Naive thymus-derived CD8-positive, alpha-beta T cell (primary cell): ENCODE data around the gene C1R. TPM values are rescaled to one million over a fixed set of nuclear protein-coding genes. Genes with fewer than 3 reads are reported as not detected.
"Not testable (repeated sequence)": the region's sequence is repeated elsewhere in the genome, so short reads cannot be mapped to it uniquely, and the experiment has no call there.

Experiments used
- ATAC-seq, 2 donors: fragments of 150-1000 bp; cut with Tn5 transposase in 1 of 2; sonication (Bioruptor Pico), chemical (Tn5 transposase) in 1 of 2; 1 replicate in 1 of 2; 2 replicates in 1 of 2; pipeline ENCODE4 v1.10.0; 2021; ENCODE audit warnings: mild to moderate bottlenecking in 2 of 2, moderate library complexity in 2 of 2
- POLR2A ChIA-PET: fragments of 350-600 bp; sonication (Branson Sonifier 250); formaldehyde crosslinking; loops from one replicate; lab custom pipeline; 2021; ENCODE audit warnings: antibody characterized with exemption; lab: Charles Lee
- DNase-seq, 10 donors: peaks; one replicate each; pipeline versions ENCODE4 v3.0.0 to v3.0.0-alpha.2; 2020 to 2022
- H3K27ac Mint-ChIP-seq, 10 donors: one replicate each; pipeline ENCODE4 v1.8.0; 2020 to 2022; ENCODE audit warnings: mild to moderate bottlenecking in 10 of 10, mixed read lengths in 10 of 10, moderate library complexity in 4 of 10, inconsistent platforms in 1 of 10
- H3K27me3 Mint-ChIP-seq, 5 donors: one replicate each; pipeline ENCODE4 v1.8.0; 2021 to 2022; ENCODE audit warnings: mixed read lengths in 5 of 5
- H3K36me3 Mint-ChIP-seq, 3 donors: one replicate each; pipeline ENCODE4 v1.8.0; 2020 to 2022; ENCODE audit warnings: mixed read lengths in 3 of 3, mild to moderate bottlenecking in 2 of 3, inconsistent platforms in 1 of 3
- H3K4me1 Mint-ChIP-seq, 4 donors: one replicate each; pipeline ENCODE4 v1.8.0; 2021 to 2022; ENCODE audit warnings: mixed read lengths in 4 of 4
- H3K4me3 Mint-ChIP-seq, 10 donors: one replicate each; pipeline ENCODE4 v1.8.0; 2020 to 2022; ENCODE audit warnings: mild to moderate bottlenecking in 10 of 10, mixed read lengths in 10 of 10, moderate library complexity in 6 of 10, inconsistent platforms in 1 of 10
- H3K9me3 Mint-ChIP-seq, 9 donors: one replicate each; pipeline ENCODE4 v1.8.0; 2020 to 2022; ENCODE audit warnings: mixed read lengths in 9 of 9, mild to moderate bottlenecking in 3 of 9, inconsistent platforms in 1 of 9, moderate library complexity in 1 of 9
- polyA plus RNA-seq, 3 donors: library from polyadenylated mRNA; unstranded; fragments of 300-500 nt; fragmentation: Illumina TruSeq; gene quantifications; one replicate each; pipeline ENCODE4 v1.2.3, GENCODE V29; 2021
- total RNA-seq, 8 experiments: library from RNA in 2 of 8; stranded (reverse) in 2 of 8; gene quantifications; one replicate each; pipeline ENCODE4 v1.2.3 and lab custom pipeline; 2021 to 2026

C1R gene
- total and polyA plus RNA-seq, 5 experiments from 2014 or later, result 1.4 to 3.2 (median 1.5) TPM

- DNase-seq, H3K36me3 Mint-ChIP-seq, H3K4me1 Mint-ChIP-seq, ATAC-seq, H3K4me3 Mint-ChIP-seq, H3K9me3 Mint-ChIP-seq, POLR2A ChIA-PET, H3K27ac Mint-ChIP-seq, H3K27me3 Mint-ChIP-seq: not testable (repeated sequence)
These were observed 54.8 kb downstream of the C1R start for GRCh38 chr12:7037411-7037810.

GRCh38 chr12:7035463-7035862 lies 56.8 kb downstream of the C1R start:
- Mint-ChIP-seq H3K9me3 (no peaks in the 10 kb centered on the region), H3K27ac (no peak overlapping the region), H3K27me3 (peaks cover 0 to 3% (median 0%) of the 10 kb centered on the region in 5 donors), H3K36me3 (no peaks in the 10 kb centered on the region), H3K4me3 (no peak overlapping the region), H3K4me1 (peaks cover 0 to 2% (median 0%) of the 10 kb centered on the region in 4 donors)
- no peak for DNase-seq
- POLR2A ChIA-PET, result no interaction called here
- ATAC-seq, result no peak

- H3K4me3 Mint-ChIP-seq, result no peak overlapping the region
- ATAC-seq, result no peak
- POLR2A ChIA-PET, result no interaction called here
- H3K27ac Mint-ChIP-seq, result no peak overlapping the region
- peaks cover 0 to 2% (median 0%) of the 10 kb centered on the region in 4 donors for H3K4me1 Mint-ChIP-seq
- no peaks in the 10 kb centered on the region for H3K36me3 Mint-ChIP-seq
- no peaks in the 10 kb centered on the region for H3K9me3 Mint-ChIP-seq
- peaks cover 0 to 3% (median 0%) of the 10 kb centered on the region in 5 donors for H3K27me3 Mint-ChIP-seq
- no peak for DNase-seq
These were observed 57.8 kb downstream of the C1R start for GRCh38 chr12:7034464-7034863.

- DNase-seq (no peak), ATAC-seq (no peak)
- H3K27me3 Mint-ChIP-seq, result peaks cover 0 to 3% (median 0%) of the 10 kb centered on the region in 5 donors
- H3K27ac Mint-ChIP-seq, result no peak overlapping the region
- H3K4me3 Mint-ChIP-seq, result no peak overlapping the region
- no peaks in the 10 kb centered on the region for H3K36me3 Mint-ChIP-seq
- POLR2A ChIA-PET, result no interaction called here
- no peaks in the 10 kb centered on the region for H3K9me3 Mint-ChIP-seq
- H3K4me1 Mint-ChIP-seq, result peaks cover 0 to 2% (median 0%) of the 10 kb centered on the region in 4 donors
These were observed 59.3 kb downstream of the C1R start for GRCh38 chr12:7032990-7033389.

- Mint-ChIP-seq H3K4me3 (no peak overlapping the region), H3K9me3 (no peaks in the 10 kb centered on the region), H3K36me3 (no peaks in the 10 kb centered on the region), H3K4me1 (no peaks in the 10 kb centered on the region), H3K27me3 (peaks cover 0 to 3% (median 0%) of the 10 kb centered on the region in 5 donors), H3K27ac (no peak overlapping the region)
- ATAC-seq, result no peak
- DNase-seq, result no peak
- POLR2A ChIA-PET, result interaction anchor here (0.6 kb wide), 1 partner anchor 34 kb away, joined by 3 read pairs; no protein-coding TSS in a partner anchor
These were observed 60.9 kb downstream of the C1R start for GRCh38 chr12:7031306-7031705.

Other genes with a start within 250 kb of the C1R start
- 1 to 10 TPM; 2.6 to 2.7 TPM for gene CDCA3, start 241.2 kb downstream of the C1R start, total RNA-seq
- gene CDCA3, start 241.2 kb downstream of the C1R start, polyA plus RNA-seq, result 1 to 10 TPM in 1 of 3 donors, under 1 TPM in 1, not detected in 1; 0.50 to 1.4 TPM
- 10 to 100 TPM; 72.7 to 78.9 TPM for gene USP5, start 240.3 kb downstream of the C1R start, total RNA-seq
- 10 to 100 TPM; 55.3 to 69.2 (median 56.7) TPM for gene USP5, start 240.3 kb downstream of the C1R start, polyA plus RNA-seq
- gene TPI1, start 224.9 kb downstream of the C1R start, total RNA-seq, result 100 to 1,000 TPM; 159 to 163 TPM
- gene TPI1, start 224.9 kb downstream of the C1R start, polyA plus RNA-seq, result 100 to 1,000 TPM; 372 to 497 (median 479) TPM
- 10 to 100 TPM; 22.0 to 23.3 TPM for gene SPSB2, start 219.1 kb downstream of the C1R start, total RNA-seq
- 10 to 100 TPM; 10.1 to 10.6 (median 10.2) TPM for gene SPSB2, start 219.1 kb downstream of the C1R start, polyA plus RNA-seq
- 10 to 100 TPM; 10.1 to 10.5 TPM for gene LRRC23, start 187.6 kb downstream of the C1R start, total RNA-seq
- 1 to 10 TPM; 4.7 to 9.9 (median 8.8) TPM for gene LRRC23, start 187.6 kb downstream of the C1R start, polyA plus RNA-seq
- 100 to 1,000 TPM; 141 to 144 TPM for gene ENO2, start 177.9 kb downstream of the C1R start, total RNA-seq
- gene ENO2, start 177.9 kb downstream of the C1R start, polyA plus RNA-seq, result 10 to 100 TPM; 19.4 to 29.2 (median 19.7) TPM
- 10 to 100 TPM; 25.7 to 30.3 TPM for gene ATN1, start 164.5 kb downstream of the C1R start, total RNA-seq
- 1 to 10 TPM in 2 of 3 donors, under 1 TPM in 1; 0.35 to 1.4 (median 1.1) TPM for gene ATN1, start 164.5 kb downstream of the C1R start, polyA plus RNA-seq
- gene RNU7-1, start 148.6 kb downstream of the C1R start, total RNA-seq, result not detected
- gene RNU7-1, start 148.6 kb downstream of the C1R start, polyA plus RNA-seq, result not detected
- 100 to 1,000 TPM; 518 to 519 TPM for gene C12orf57, start 148.4 kb downstream of the C1R start, total RNA-seq
- 100 to 1,000 TPM; 329 to 399 (median 366) TPM for gene C12orf57, start 148.4 kb downstream of the C1R start, polyA plus RNA-seq
- 100 to 1,000 TPM; 235 to 247 TPM for gene PTPN6, start 141.1 kb downstream of the C1R start, total RNA-seq
- gene PTPN6, start 141.1 kb downstream of the C1R start, polyA plus RNA-seq, result 100 to 1,000 TPM; 182 to 425 (median 260) TPM
- 100 to 1,000 TPM; 159 to 173 TPM for gene PHB2, start 121.8 kb downstream of the C1R start, total RNA-seq
- 100 to 1,000 TPM in 2 of 3 donors, 10 to 100 TPM in 1; 97.0 to 115 (median 108) TPM for gene PHB2, start 121.8 kb downstream of the C1R start, polyA plus RNA-seq
- gene EMG1, start 121.5 kb downstream of the C1R start, total RNA-seq, result 10 to 100 TPM; 71.1 to 72.5 TPM
- gene EMG1, start 121.5 kb downstream of the C1R start, polyA plus RNA-seq, result 10 to 100 TPM; 59.7 to 66.4 (median 64.7) TPM
- gene LPCAT3, start 74.0 kb downstream of the C1R start, total RNA-seq, result 10 to 100 TPM; 17.0 to 18.5 TPM
- gene LPCAT3, start 74.0 kb downstream of the C1R start, polyA plus RNA-seq, result 10 to 100 TPM; 17.0 to 22.7 (median 19.9) TPM
- 1 to 10 TPM; 2.3 to 3.3 TPM for gene C1S, start 31.7 kb downstream of the C1R start, total RNA-seq
- under 1 TPM in 1 of 3 donors, not detected in 2; 0.15 TPM for gene C1S, start 31.7 kb downstream of the C1R start, polyA plus RNA-seq
- 10 to 100 TPM; 20.7 to 24.1 TPM for gene C1RL, start 16.8 kb upstream of the C1R start, total RNA-seq
- gene C1RL, start 16.8 kb upstream of the C1R start, polyA plus RNA-seq, result 1 to 10 TPM; 3.7 to 5.7 (median 4.8) TPM
- gene RBP5, start 36.4 kb upstream of the C1R start, total RNA-seq, result 1 to 10 TPM in 1 of 2 experiments, under 1 TPM in 1; 0.69 to 1.1 TPM
- gene RBP5, start 36.4 kb upstream of the C1R start, polyA plus RNA-seq, result not detected
- 10 to 100 TPM; 21.7 to 24.8 TPM for gene CLSTN3, start 37.9 kb upstream of the C1R start, total RNA-seq
- 1 to 10 TPM; 2.9 to 6.4 (median 5.8) TPM for gene CLSTN3, start 37.9 kb upstream of the C1R start, polyA plus RNA-seq
- 10 to 100 TPM; 30.8 to 31.2 TPM for gene PEX5, start 97.2 kb upstream of the C1R start, total RNA-seq
- 10 to 100 TPM; 13.4 to 19.8 (median 14.1) TPM for gene PEX5, start 97.2 kb upstream of the C1R start, polyA plus RNA-seq
- not detected for gene ACSM4, start 211.6 kb upstream of the C1R start, total RNA-seq
- not detected for gene ACSM4, start 211.6 kb upstream of the C1R start, polyA plus RNA-seq